ENCODE data around the gene ZNF469.

Gene ZNF469

DNA sequence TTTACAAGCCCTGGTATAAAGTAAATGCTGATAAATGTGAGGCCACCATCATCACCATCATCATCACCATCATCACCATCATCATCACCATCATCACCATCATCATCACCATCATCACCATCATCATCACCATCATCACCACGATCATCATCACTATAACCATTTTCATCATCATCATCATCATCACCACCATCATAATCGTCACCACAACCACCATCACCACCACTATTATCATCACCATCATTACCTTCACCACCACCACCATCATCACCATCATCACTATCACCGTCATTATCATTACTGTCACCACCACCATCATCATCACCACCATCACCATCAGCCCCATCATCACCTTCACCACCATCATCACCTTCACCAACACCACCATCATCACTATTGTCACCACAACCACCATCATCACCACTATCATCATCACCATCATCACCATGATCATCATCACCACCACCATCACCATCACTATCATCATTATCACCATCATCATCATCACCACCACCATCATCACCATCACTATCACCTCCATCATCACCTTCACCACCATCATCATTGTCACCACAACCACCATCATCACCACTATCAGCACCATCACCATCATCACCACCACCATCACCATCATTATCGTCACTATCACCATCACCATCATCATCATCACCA is 16.6 kb upstream of the ZNF469 start:
- TF ChIP-seq, protein P1, sequence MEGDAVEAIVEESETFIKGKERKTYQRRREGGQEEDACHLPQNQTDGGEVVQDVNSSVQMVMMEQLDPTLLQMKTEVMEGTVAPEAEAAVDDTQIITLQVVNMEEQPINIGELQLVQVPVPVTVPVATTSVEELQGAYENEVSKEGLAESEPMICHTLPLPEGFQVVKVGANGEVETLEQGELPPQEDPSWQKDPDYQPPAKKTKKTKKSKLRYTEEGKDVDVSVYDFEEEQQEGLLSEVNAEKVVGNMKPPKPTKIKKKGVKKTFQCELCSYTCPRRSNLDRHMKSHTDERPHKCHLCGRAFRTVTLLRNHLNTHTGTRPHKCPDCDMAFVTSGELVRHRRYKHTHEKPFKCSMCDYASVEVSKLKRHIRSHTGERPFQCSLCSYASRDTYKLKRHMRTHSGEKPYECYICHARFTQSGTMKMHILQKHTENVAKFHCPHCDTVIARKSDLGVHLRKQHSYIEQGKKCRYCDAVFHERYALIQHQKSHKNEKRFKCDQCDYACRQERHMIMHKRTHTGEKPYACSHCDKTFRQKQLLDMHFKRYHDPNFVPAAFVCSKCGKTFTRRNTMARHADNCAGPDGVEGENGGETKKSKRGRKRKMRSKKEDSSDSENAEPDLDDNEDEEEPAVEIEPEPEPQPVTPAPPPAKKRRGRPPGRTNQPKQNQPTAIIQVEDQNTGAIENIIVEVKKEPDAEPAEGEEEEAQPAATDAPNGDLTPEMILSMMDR (IDR thresholded peaks at IDR 0.05; ENCODE audit: borderline replicate concordance, extremely low read depth, low read length, poor library complexity, severe bottlenecking): no peak
- TF ChIP-seq EZH2 (IDR thresholded peaks at IDR 0.05; ENCODE audit: borderline replicate concordance, low read depth, low read length, severe bottlenecking): no peak
- H3K36me3 ChIP-seq (ENCODE audit: insufficient read depth, low read length): no peaks in the 10 kb centered on the region

DNA sequence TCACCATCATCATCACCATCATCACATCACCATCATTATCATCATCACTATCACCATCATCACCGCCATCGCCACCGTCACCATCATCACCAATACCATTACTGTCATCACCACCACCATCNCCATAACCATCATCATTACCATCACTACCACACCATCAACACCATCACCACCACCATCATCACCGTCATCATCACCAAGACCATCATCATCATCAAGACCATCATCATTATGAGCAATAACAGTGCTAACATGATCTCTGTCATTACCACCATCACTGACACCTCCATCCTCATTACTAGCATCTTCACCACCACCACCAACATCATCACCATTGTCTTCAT is 16.1 kb upstream of the ZNF469 start:
- DNase-seq (no peak), ATAC-seq (ENCODE audit: insufficient read depth, low read depth) (no peak)
- TF ChIP-seq, protein P1 (IDR thresholded peaks at IDR 0.05; ENCODE audit: borderline replicate concordance, extremely low read depth, low read length, poor library complexity, severe bottlenecking): no peak
- no peak for TF ChIP-seq EZH2 (IDR thresholded peaks at IDR 0.05; ENCODE audit: borderline replicate concordance, low read depth, low read length, severe bottlenecking)
- no peak overlapping the region for H3K4me2 ChIP-seq (ENCODE audit: insufficient read depth, low read length)
- H4K20me1 ChIP-seq (ENCODE audit: insufficient read depth, low read length): no peaks in the 10 kb centered on the region
- no peak overlapping the region for H3K27ac ChIP-seq (ENCODE audit: low read length)
- H3K4me1 ChIP-seq (ENCODE audit: insufficient read depth, low read length): no peaks in the 10 kb centered on the region
- H3K36me3 ChIP-seq (ENCODE audit: insufficient read depth, low read length): no peaks in the 10 kb centered on the region
- H2AFZ ChIP-seq (ENCODE audit: low read depth, low read length): no peak overlapping the region
- H3K79me2 ChIP-seq (ENCODE audit: insufficient read depth, low read length): no peaks in the 10 kb centered on the region
- peaks cover 6% of the 10 kb centered on the region for H3K27me3 ChIP-seq (ENCODE audit: insufficient read depth, low read length, poor library complexity)
- no peak overlapping the region for H3K4me3 ChIP-seq (ENCODE audit: low read depth in 1 of 2, low read length in 2 of 2)
- no peak overlapping the region for H3K9ac ChIP-seq (ENCODE audit: low read depth, low read length)
- peaks cover 2% of the 10 kb centered on the region for H3K9me3 ChIP-seq (ENCODE audit: insufficient read depth, low read length, severe bottlenecking)

More for the DNA sequence above, 16.6 kb upstream of the ZNF469 start:
- Histone ChIP-seq H3K4me1 (ENCODE audit: insufficient read depth, low read length) (no peaks in the 10 kb centered on the region), H3K27ac (ENCODE audit: low read length) (no peak overlapping the region), H3K9me3 (ENCODE audit: insufficient read depth, low read length, severe bottlenecking) (peaks cover 2% of the 10 kb centered on the region), H3K27me3 (ENCODE audit: insufficient read depth, low read length, poor library complexity) (peaks cover 6% of the 10 kb centered on the region), H3K4me3 (ENCODE audit: low read depth in 1 of 2, low read length in 2 of 2) (no peak overlapping the region), H3K79me2 (ENCODE audit: insufficient read depth, low read length) (no peaks in the 10 kb centered on the region), H3K4me2 (ENCODE audit: insufficient read depth, low read length) (no peak overlapping the region), H4K20me1 (ENCODE audit: insufficient read depth, low read length) (no peaks in the 10 kb centered on the region), H3K9ac (ENCODE audit: low read depth, low read length) (no peak overlapping the region), H2AFZ (ENCODE audit: low read depth, low read length) (no peak overlapping the region)
- ATAC-seq (ENCODE audit: insufficient read depth, low read depth) (no peak), DNase-seq (no peak)

DNA sequence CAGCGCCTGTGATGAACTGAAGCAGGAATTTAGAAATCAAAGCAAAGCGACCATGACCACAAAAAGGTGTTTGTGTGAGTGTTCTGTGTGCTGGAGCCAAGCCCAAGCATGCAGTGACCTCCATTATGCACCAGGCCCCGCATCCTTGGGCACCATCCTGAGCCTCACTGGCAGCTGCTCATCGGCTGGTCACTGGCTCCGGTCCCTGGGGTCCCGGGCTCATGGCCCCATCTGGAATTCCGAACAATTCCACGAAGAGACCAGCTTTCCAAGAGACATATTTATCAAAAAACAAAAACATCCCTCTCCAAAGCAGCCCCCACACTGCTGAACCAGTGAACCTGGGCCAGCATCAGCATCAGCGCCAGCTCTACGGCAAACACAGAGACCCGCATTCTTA is 15.2 kb upstream of the ZNF469 start:
- TF ChIP-seq EZH2 (IDR thresholded peaks at IDR 0.05; ENCODE audit: borderline replicate concordance, low read depth, low read length, severe bottlenecking): no peak
- TF ChIP-seq, protein P1 (IDR thresholded peaks at IDR 0.05; ENCODE audit: borderline replicate concordance, extremely low read depth, low read length, poor library complexity, severe bottlenecking): no peak
- H3K9me3 ChIP-seq (ENCODE audit: insufficient read depth, low read length, severe bottlenecking): peaks cover 3% of the 10 kb centered on the region
- H3K4me1 ChIP-seq (ENCODE audit: insufficient read depth, low read length): no peaks in the 10 kb centered on the region
- no peak overlapping the region for H3K27ac ChIP-seq (ENCODE audit: low read length)
- H3K4me2 ChIP-seq (ENCODE audit: insufficient read depth, low read length): no peak overlapping the region
- no peaks in the 10 kb centered on the region for H3K36me3 ChIP-seq (ENCODE audit: insufficient read depth, low read length)
- DNase-seq (no peak), ATAC-seq (ENCODE audit: insufficient read depth, low read depth) (no peak)
- no peaks in the 10 kb centered on the region for H3K27me3 ChIP-seq (ENCODE audit: insufficient read depth, low read length, poor library complexity)
- no peaks in the 10 kb centered on the region for H3K79me2 ChIP-seq (ENCODE audit: insufficient read depth, low read length)
- H4K20me1 ChIP-seq (ENCODE audit: insufficient read depth, low read length): no peaks in the 10 kb centered on the region
- no peak overlapping the region for H3K9ac ChIP-seq (ENCODE audit: low read depth, low read length)
- H2AFZ ChIP-seq (ENCODE audit: low read depth, low read length): no peak overlapping the region
- no peak overlapping the region for H3K4me3 ChIP-seq (ENCODE audit: low read depth in 1 of 2, low read length in 2 of 2)
